ENCODE data around the gene KCNQ5.

Gene KCNQ5

DNA sequence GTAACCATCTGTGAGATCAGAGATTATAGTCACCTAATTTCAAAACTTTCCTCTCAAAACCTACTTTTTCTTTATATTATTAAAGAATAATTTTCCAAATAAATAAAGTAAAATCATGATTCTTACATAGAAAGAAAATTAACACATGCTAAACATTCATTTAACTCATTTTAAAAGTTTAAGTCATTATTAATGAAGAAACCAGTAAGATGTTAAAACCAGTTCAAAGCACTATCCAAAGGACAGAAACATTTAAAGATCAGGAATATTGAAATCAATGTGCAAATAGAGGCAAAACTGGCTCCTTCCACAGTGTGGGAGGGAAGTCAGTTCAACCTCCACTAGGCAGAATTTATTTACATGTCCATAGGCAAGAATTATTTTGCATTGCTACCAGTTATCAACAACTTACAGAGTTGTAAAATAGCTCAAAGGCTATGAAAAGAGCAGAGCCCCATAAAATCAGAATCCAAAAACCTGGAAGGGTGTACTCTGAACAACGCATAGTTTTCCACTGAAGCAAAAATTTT is 456.5 kb downstream of the KCNQ5 start:
- Mint-ChIP-seq H3K27me3 (no peaks in the 10 kb centered on the region), H3K9me3 (no peaks in the 10 kb centered on the region), H3K4me1 (peaks cover 11% of the 10 kb centered on the region), H3K4me3 (no peak overlapping the region), H3K27ac (no peak overlapping the region)
- ATAC-seq (no peak), DNase-seq (no peak)

GRCh38 chr6:73078908-73079610 is 457.2 kb downstream of the KCNQ5 start:
- no peak for DNase-seq
- Mint-ChIP-seq H3K27me3 (no peaks in the 10 kb centered on the region), H3K4me1 (peaks cover 11% of the 10 kb centered on the region), H3K27ac (no peak overlapping the region), H3K4me3 (no peak overlapping the region), H3K9me3 (no peaks in the 10 kb centered on the region)
- ATAC-seq, result no peak

DNA sequence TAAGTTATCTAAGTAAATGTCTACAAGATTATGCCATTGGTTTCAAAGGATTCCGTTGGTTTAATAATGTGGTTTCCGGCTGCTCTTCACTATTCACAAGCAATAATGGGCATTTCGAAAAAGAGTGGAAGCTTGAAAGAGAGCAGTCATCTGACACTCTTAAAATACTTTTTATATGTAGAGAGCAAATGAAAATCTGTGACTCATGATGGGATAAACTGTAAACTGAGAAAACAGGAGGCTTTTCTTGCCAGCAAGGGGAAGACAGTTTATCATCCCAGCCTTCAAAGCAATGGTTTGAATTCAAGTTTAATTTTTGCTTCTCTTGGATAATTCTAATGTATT is 457.7 kb downstream of the KCNQ5 start:
- no peaks in the 10 kb centered on the region for H3K27me3 Mint-ChIP-seq
- H3K9me3 Mint-ChIP-seq, result no peaks in the 10 kb centered on the region
- no peak overlapping the region for H3K4me3 Mint-ChIP-seq
- DNase-seq (no peak), ATAC-seq (no peak)
- H3K27ac Mint-ChIP-seq, result peak overlapping the region in 1 of 2 donors; percentile 68
- peaks cover 11% of the 10 kb centered on the region for H3K4me1 Mint-ChIP-seq

- H3K27me3 Mint-ChIP-seq, result no peaks in the 10 kb centered on the region
- no peaks in the 10 kb centered on the region for H3K9me3 Mint-ChIP-seq
- DNase-seq (no peak), ATAC-seq (no peak)
- H3K4me3 Mint-ChIP-seq, result no peak overlapping the region
- H3K27ac Mint-ChIP-seq, result peak overlapping the region in 1 of 2 donors; percentile 68
- H3K4me1 Mint-ChIP-seq, result peaks cover 11% of the 10 kb centered on the region
These were observed 458.1 kb downstream of the KCNQ5 start for GRCh38 chr6:73079978-73080377.

DNA sequence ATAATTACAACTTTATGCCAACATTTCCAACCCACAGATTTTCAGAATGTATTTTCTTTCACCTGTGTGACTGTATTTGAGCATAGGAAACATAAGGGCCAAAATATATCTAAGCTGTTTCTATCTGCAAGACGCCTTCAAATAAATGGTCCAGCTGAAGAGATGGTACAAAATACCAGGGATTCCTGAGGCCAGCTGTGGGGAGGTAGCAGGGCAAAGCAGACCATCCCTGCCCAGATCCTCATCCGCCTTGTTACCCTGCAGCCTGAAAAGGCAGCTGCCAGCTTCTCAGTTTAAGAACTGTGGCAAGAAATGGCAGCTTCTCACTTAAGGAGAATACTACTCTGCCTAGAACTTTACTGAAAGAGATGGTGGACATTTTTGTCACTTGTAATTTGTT is 460.1 kb downstream of the KCNQ5 start:
- ATAC-seq (no peak), DNase-seq (no peak)
- Mint-ChIP-seq H3K4me3 (no peak overlapping the region), H3K4me1 (peaks cover 11% of the 10 kb centered on the region), H3K27me3 (no peaks in the 10 kb centered on the region), H3K9me3 (no peaks in the 10 kb centered on the region), H3K27ac (no peak overlapping the region)

GRCh38 chr6:73083886-73084285 is 462.0 kb downstream of the KCNQ5 start:
- Mint-ChIP-seq H3K27me3 (no peaks in the 10 kb centered on the region), H3K4me3 (no peak overlapping the region), H3K27ac (no peak overlapping the region), H3K9me3 (peaks cover 0 to 6% of the 10 kb centered on the region in 2 donors), H3K4me1 (peaks cover 23% of the 10 kb centered on the region)
- ATAC-seq (no peak), DNase-seq (no peak)

DNA sequence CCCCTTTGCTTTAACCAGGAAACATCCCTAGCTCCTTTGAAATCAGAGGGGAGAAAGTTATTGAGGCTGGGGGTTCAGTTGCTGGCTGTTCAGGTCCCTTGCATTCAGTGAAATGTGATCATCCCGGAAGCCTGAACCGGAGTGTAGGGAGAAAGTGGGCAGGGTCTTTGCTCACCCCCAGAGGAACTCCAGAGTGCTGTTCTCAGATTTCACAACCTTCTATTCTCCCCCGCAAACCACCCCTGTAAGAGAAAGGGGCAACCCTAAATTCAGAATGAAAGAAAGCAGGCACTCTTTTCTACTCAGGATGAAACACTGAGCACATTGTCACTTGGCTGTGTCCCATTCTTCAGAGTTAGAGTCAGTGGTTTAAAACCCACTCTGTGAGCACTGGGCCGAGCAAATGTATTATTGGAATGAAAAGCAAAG is 463.6 kb downstream of the KCNQ5 start:
- Mint-ChIP-seq H3K27me3 (no peaks in the 10 kb centered on the region), H3K4me1 (peaks cover 13% of the 10 kb centered on the region), H3K27ac (no peak overlapping the region), H3K9me3 (peaks cover 0 to 22% of the 10 kb centered on the region in 2 donors), H3K4me3 (no peak overlapping the region)
- no peak for DNase-seq
- no peak for ATAC-seq

DNA sequence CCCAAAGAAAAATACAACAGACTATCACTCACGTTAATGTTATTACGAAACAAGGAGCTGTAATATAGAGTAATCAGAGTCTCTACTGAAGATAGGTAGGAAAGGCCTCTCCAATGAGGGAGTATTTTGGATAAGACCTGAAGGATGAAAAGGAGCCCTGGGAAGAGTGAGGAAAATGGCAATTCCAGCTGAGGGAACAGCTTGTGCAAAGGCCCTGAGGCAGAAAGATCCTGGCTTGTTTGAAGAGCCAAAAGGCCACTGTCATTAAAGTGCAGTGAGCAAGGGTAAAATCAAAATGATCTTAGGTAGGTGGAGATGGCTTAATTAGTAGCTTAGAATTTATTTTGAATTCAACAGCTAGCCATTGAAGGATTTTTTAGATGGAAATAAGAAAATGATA is 464.9 kb downstream of the KCNQ5 start:
- H3K27me3 Mint-ChIP-seq, result no peaks in the 10 kb centered on the region
- no peak for DNase-seq
- H3K9me3 Mint-ChIP-seq, result peaks cover 6 to 27% of the 10 kb centered on the region in 2 donors
- no peak overlapping the region for H3K27ac Mint-ChIP-seq
- no peak for ATAC-seq
- no peak overlapping the region for H3K4me3 Mint-ChIP-seq
- peaks cover 13% of the 10 kb centered on the region for H3K4me1 Mint-ChIP-seq

DNA sequence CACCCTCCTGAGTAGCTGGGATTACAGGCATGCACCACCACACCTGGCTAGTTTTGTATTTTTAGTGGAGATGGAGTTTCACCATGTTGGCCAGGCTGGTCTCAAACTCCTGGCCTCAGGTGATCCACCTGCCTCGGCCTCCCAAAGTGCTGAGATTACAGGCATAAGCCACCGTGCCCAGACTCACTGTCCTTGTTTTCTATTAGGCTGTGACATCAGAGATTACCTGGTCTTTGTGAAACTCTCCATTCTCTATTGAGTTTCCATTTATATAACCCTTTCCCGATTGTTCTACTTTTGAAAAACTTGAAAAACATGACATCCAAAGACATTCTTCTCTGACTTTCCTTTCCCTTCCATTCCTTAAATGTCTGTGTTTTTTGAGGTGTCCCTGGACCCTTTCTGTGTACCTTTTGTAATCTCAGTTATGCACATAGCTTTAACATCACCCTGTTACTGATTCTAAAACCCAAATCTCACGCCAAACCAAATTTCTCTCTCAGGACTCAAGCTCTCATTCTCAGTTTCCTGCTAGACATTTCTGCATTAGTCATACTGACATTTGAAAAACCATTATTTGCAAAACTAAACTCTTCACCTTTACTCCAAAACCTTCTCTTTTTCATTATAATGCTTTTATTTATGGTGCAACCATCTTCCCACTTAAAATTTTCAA is 466.4 kb downstream of the KCNQ5 start:
- Mint-ChIP-seq H3K4me1 (peaks cover 13% of the 10 kb centered on the region), H3K27ac (peak overlapping the region in 1 of 2 donors; percentile 12), H3K9me3 (peaks cover 16 to 36% of the 10 kb centered on the region in 2 donors), H3K4me3 (no peak overlapping the region), H3K27me3 (no peaks in the 10 kb centered on the region)
- no peak for DNase-seq
- ATAC-seq, result no peak

DNA sequence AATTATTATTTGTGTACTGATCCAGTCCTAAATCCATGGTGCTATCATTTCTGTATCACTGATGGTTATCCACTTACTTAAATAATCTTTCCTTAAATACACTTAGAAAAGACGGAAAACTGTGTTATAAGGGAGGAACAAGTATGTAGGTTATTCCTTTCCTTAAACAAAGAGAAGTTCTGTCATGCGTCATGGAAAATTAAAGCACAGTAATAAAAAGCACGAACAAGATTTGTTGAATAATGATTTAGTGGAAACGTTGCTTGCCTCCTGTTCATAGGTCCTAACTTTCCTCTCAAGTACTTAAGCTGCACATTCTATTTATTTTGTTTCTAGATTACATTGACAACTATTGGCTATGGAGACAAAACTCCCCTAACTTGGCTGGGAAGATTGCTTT is 483.1 kb downstream of the KCNQ5 start:
- Mint-ChIP-seq H3K27me3 (no peaks in the 10 kb centered on the region), H3K27ac (no peak overlapping the region), H3K9me3 (peaks cover 8 to 17% of the 10 kb centered on the region in 2 donors), H3K4me1 (peaks cover 7% of the 10 kb centered on the region), H3K4me3 (no peak overlapping the region)
- ATAC-seq, result no peak
- no peak for DNase-seq

- ATAC-seq (no peak), DNase-seq (no peak)
- peak overlapping the region; percentile 10 to 47 for H3K27ac Mint-ChIP-seq
- no peak overlapping the region for H3K4me3 Mint-ChIP-seq
- H3K4me1 Mint-ChIP-seq, result peaks cover 7% of the 10 kb centered on the region
- H3K27me3 Mint-ChIP-seq, result no peaks in the 10 kb centered on the region
- H3K9me3 Mint-ChIP-seq, result peaks cover 4 to 9% of the 10 kb centered on the region in 2 donors
These were observed 485.2 kb downstream of the KCNQ5 start for GRCh38 chr6:73107016-73107415.

DNA sequence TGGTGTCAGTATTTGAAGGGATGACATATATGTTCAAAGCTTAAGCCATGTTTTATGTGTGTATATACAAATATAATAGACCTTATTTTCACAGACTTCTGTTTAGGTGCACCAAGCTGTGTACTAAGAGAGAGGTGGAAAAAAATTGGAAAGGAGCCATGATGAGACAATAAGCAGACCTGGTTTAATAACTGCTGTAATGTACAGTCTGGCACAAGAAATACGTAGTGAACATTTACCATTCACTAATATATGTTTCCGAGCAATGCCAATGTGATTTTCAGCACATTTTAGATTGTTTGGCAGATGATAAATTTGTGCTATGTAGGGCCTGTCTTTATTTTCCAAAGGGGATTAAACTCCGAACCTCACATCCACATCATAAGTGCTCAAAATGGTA is 487.1 kb downstream of the KCNQ5 start:
- no peaks in the 10 kb centered on the region for H3K27me3 Mint-ChIP-seq

DNA sequence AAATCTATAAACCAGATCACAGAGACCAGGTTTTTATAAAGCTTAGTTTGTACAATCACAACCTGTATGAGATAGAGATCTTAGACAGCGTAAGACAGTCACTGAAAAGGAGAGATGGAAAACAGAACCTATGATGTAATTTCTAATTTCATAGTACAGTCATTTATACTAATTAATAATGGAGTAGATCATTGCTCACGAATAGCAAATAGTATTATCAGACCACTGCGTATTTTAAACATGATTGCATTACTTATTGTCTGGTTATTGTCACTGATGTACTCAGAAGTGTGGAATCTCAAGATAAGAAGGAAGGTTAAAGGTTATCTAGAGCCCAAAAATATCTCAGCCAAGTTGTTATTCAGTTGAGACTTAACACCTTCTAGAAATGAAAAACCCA is 487.8 kb downstream of the KCNQ5 start:
- ATAC-seq (no peak), DNase-seq (no peak)
- Mint-ChIP-seq H3K27ac (no peak overlapping the region), H3K9me3 (no peaks in the 10 kb centered on the region), H3K4me1 (peaks cover 7% of the 10 kb centered on the region), H3K4me3 (no peak overlapping the region), H3K27me3 (no peaks in the 10 kb centered on the region)

More for the DNA sequence above, 487.1 kb downstream of the KCNQ5 start:
- Mint-ChIP-seq H3K27ac (no peak overlapping the region), H3K9me3 (no peaks in the 10 kb centered on the region), H3K4me1 (peaks cover 7% of the 10 kb centered on the region), H3K4me3 (no peak overlapping the region)
- ATAC-seq (no peak), DNase-seq (no peak)

GRCh38 chr6:73116330-73116729 is 494.5 kb downstream of the KCNQ5 start:
- ATAC-seq (no peak), DNase-seq (no peak)
- Mint-ChIP-seq H3K27ac (no peak overlapping the region), H3K4me3 (no peak overlapping the region), H3K9me3 (no peaks in the 10 kb centered on the region), H3K27me3 (no peaks in the 10 kb centered on the region), H3K4me1 (no peaks in the 10 kb centered on the region)

GRCh38 chr6:73121421-73121993 is 499.6 kb downstream of the KCNQ5 start:
- ATAC-seq, result no peak
- Mint-ChIP-seq H3K9me3 (no peaks in the 10 kb centered on the region), H3K4me1 (peaks cover 6% of the 10 kb centered on the region), H3K27me3 (no peaks in the 10 kb centered on the region), H3K4me3 (no peak overlapping the region), H3K27ac (no peak overlapping the region)
- DNase-seq, result no peak

- no peak overlapping the region for H3K4me3 Mint-ChIP-seq
These were observed 501.9 kb downstream of the KCNQ5 start for GRCh38 chr6:73123632-73124329.

More at GRCh38 chr6:73123632-73124329, 501.9 kb downstream of the KCNQ5 start:
- Mint-ChIP-seq H3K4me1 (peaks cover 6% of the 10 kb centered on the region), H3K27ac (no peak overlapping the region), H3K9me3 (no peaks in the 10 kb centered on the region), H3K27me3 (no peaks in the 10 kb centered on the region)
- DNase-seq (no peak), ATAC-seq (no peak)

Measured in stimulated activated naive CD8-positive, alpha-beta T cell treated with anti-CD3 and anti-CD28 coated beads, Interleukin-15, amount 100 ng/mL, for 72 hours (primary cell).